OCI-LY1 (cell line): Measurements from ENCODE around the gene DMRTB1.

Experiments
- CTCF ChIP-seq: fragments of 200-600 bp; sonication (generic), shearing (Covaris generic); IDR thresholded peaks from 2 replicates; pipeline ENCODE4 v1.5.1; 2017; ENCODE audit warnings: mild to moderate bottlenecking, antibody characterized with exemption, low read length, moderate library complexity, mixed read lengths
- EZH2 ChIP-seq: fragments of 200-600 bp; sonication (generic), shearing (Covaris generic); IDR thresholded peaks from 2 replicates; pipeline ENCODE4 v1.8.0; 2017; ENCODE audit warnings: borderline replicate concordance, mixed run types, mild to moderate bottlenecking, antibody characterized with exemption, low read length, moderate library complexity, mixed read lengths

DNA sequence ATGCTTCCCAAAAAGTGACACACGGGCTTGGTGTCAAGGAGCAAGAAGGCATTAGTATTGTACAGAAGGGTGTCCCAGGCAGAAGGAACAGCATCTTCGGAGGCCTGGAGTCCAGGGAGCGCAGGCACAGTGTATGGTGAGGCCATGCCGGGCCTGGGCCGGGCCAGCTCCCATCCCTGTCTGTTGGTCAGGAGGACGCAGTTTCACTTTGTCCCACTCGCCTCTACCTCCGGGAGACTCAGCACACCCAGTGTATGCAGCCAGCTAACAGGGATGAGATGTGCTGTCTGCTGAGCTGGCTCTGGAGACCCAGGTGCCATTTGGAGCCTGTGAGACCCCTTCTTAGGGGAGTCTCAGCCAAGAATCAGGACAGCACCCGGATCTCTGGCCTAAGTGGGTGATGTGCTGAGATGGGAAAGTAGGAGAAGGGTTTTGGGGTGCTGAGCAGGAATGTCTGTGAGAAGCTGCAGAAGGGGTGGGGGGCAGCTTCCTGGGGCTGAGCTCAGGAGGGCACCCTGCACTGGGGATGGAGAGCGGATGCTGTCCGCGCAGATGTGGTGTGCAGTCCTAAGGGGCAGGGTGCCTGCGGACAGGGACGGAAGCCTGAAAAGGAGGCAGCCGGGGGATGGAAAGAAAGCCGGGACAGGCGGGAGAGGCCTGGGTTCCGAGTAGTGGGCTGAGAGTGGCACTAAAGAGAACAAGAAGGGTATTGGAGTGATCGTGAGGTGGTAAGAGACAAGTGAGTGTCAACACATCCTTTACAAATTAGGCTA lies 25.7 kb downstream of the DMRTB1 start:
- TF ChIP-seq CTCF (no peak), EZH2 (no peak)
